Stimulated activated CD8-positive, alpha-beta memory T cell treated with anti-CD3 and anti-CD28 coated beads, Interleukin-4, amount 100 ng/mL, for 48 hours (primary cell): Measurements from ENCODE around the gene ZFHX3.

Source experiments
- DNase-seq: peaks from one replicate; pipeline ENCODE4 v3.0.0-alpha.2; 2020

Gene ZFHX3

DNA sequence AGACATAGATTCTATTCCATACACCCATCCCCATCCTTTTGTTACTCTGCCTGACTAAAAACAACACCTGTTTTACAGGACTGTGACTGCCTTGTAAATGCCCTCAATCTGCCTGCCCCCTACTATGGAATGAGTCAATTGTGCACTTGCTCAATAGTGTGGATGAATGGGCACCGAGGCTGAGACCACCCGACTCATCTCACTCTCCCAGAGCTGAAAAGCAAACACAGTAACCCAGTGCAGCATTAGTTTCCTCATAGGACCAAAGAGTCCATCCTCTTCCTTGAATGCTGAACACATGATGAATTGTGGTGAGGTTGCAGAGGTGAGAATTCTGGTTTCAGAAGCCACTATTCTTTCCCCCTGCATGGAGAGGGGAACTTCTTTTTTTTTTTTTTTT lies 233.7 kb downstream of the ZFHX3 start:
- DNase-seq = no peak

GRCh38 chr16:72812672-72813071 lies 235.3 kb downstream of the ZFHX3 start:
- DNase-seq = no peak

GRCh38 chr16:72811876-72812275 lies 236.1 kb downstream of the ZFHX3 start:
- DNase-seq = no peak

GRCh38 chr16:72811188-72811720 lies 236.7 kb downstream of the ZFHX3 start:
- no peak for DNase-seq

- no peak for DNase-seq
Measured at GRCh38 chr16:72810480-72810879, 237.4 kb downstream of the ZFHX3 start.

DNA sequence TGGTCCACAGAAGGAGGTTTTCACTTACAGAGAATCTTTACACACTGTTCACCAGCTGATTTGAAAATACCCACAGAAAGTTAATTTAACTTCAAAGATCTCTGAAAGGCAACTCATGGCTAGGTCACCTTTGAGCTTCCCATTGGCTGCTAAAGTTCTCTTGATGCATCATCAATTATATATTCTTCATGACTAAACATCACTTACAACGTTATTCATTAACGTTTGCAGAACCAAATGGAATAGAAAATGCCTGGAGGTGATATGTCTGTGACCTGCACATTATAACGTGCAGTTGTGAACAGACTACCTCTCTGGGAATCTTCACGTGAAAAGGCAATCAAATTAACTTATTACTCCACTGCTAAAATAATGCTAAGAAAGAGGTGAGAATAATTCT lies 238.5 kb downstream of the ZFHX3 start:
- DNase-seq = no peak

GRCh38 chr16:72808754-72809153 lies 239.2 kb downstream of the ZFHX3 start:
- DNase-seq = no peak

DNA sequence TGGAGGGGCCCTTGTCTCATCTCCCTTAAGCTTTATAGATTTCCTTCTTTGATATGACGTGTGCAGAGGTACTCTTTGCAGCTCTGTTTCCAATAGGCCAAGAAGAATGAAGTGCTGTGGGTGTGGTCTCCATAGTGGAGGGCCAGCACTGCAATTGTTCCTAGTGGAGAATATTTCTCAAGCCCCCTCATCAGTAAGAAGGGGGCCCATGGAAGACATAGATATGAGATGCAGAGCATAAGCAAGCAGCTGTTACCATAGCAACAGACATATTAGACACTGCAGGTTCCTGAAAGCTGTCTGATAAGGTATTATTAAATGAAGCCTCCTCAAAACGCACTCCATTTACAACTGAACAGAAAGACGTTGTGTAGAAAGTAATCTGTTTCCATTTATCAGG lies 240.7 kb downstream of the ZFHX3 start:
- DNase-seq = no peak

GRCh38 chr16:72805486-72805885 lies 242.4 kb downstream of the ZFHX3 start:
- no peak for DNase-seq

GRCh38 chr16:72800524-72801161 lies 247.3 kb downstream of the ZFHX3 start:
- DNase-seq = no peak

- no peak for DNase-seq
Measured at GRCh38 chr16:72798264-72798663, 249.7 kb downstream of the ZFHX3 start.

DNA sequence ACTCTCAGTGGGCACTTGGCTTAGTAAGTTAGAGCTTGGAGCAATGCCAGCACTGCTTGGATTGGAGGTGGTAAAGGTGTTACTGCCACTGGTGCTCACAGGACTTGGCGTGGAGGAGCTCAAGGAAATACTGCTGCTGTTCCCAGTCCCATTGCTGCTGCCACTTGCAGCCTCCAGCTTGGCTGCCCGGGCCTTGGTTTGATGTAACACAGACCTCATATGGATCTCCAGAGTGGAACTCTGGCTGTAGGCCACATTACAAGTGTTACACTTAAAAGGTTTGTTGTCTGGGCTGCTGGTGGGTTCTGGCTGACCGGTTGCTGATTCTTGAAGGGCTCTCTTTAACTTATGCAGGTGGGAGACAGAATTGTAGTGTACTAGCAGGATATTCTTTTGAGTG lies 250.3 kb downstream of the ZFHX3 start:
- no peak for DNase-seq

DNA sequence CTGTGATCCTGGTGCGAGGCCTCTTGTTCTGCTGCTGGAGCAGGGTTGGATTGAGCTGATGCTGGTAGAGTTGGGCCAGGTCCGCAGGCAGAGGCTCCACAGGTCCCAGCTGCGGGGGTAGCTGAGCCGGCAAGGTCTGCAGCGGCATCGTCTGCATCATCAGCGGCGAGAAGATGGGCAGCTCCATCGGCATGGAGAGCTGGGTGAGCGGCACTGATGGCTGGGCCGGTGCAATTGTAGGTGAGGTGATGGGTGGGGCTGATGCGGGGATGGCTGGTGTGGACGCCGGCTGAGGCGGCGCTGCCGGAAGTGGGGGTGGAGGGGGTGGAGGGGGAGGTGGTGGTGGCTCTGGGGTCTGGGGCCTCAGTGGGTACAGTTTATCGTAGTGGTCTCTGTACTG lies 251.7 kb downstream of the ZFHX3 start:
- DNase-seq = no peak

DNA sequence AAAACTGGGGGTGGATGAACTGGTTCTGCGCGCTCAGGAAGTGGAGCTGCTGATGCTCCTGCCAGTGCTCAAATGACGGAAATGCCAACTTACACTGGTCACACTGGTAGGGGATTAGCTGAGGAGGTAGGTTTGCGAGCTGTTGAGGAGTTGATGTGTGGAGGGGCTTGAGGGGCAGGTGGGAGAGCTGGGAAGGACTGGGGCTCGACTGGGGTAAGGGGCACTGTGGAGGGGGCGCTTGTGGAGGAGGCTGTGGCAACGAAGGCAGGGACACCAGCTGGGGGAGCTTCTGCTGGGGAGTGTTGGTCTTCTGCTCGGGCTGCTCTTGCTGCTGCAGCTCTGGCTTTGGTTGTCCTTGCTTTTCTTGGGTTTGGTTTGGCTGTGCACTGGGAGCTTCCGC lies 252.9 kb downstream of the ZFHX3 start:
- DNase-seq = no peak

GRCh38 chr16:72794319-72794718 lies 253.6 kb downstream of the ZFHX3 start:
- no peak for DNase-seq

- DNase-seq = no peak
Measured at GRCh38 chr16:72793716-72794115, 254.2 kb downstream of the ZFHX3 start.

DNA sequence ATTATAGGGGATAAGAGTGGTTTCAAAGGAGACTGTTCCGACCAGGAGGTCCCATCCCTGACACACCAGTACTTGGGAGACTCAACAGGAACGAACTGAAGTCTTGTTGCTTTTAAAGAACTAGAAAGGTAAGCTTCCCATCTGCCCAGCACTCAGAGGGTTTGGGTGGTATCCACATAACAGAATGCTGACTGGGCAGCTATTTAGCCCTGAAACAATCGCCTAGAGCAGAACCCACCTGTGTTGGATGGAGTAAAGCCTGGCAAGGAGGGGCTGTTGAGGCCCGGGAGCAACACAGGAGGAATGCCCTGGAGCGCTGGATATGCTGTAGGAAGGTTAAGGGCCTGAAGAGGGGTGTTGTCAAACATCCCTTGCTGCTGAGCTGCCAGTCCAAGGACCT lies 254.9 kb downstream of the ZFHX3 start:
- no peak for DNase-seq

- DNase-seq = no peak
Measured at GRCh38 chr16:72791786-72792185, 256.1 kb downstream of the ZFHX3 start.

GRCh38 chr16:72789921-72790320 lies 258.0 kb downstream of the ZFHX3 start:
- no peak for DNase-seq

GRCh38 chr16:72789465-72789864 lies 258.5 kb downstream of the ZFHX3 start:
- no peak for DNase-seq

GRCh38 chr16:72788269-72788809 lies 259.6 kb downstream of the ZFHX3 start:
- DNase-seq = no peak

- DNase-seq = peak; percentile 76
Measured at GRCh38 chr16:72787514-72788268, 260.2 kb downstream of the ZFHX3 start.

GRCh38 chr16:72787130-72787513 lies 260.8 kb downstream of the ZFHX3 start:
- no peak for DNase-seq

DNA sequence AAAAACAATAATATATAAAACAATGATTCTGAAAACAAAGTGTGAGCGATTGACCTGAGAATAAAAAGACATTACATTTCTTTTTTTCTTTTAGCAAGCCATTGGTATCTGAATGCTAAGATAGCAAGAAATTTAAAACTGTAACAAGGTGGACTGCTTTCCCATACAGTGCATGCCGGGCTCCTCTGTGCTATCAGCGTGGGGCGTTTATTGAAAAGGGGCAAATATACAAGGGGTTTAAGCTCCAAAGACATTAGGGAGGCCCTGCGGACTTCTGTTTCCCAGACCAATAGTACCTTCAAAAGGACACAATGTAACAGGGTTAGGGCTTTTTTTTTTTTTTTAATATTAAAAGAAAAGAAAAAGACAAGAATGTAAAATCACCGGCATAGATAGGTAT lies 261.3 kb downstream of the ZFHX3 start:
- no peak for DNase-seq
